Measurements from ENCODE around the gene MYO1G.
A peak's percentile ranks its signal among the peaks of the same experiment; 100 is the strongest.

MYO1G gene

DNA sequence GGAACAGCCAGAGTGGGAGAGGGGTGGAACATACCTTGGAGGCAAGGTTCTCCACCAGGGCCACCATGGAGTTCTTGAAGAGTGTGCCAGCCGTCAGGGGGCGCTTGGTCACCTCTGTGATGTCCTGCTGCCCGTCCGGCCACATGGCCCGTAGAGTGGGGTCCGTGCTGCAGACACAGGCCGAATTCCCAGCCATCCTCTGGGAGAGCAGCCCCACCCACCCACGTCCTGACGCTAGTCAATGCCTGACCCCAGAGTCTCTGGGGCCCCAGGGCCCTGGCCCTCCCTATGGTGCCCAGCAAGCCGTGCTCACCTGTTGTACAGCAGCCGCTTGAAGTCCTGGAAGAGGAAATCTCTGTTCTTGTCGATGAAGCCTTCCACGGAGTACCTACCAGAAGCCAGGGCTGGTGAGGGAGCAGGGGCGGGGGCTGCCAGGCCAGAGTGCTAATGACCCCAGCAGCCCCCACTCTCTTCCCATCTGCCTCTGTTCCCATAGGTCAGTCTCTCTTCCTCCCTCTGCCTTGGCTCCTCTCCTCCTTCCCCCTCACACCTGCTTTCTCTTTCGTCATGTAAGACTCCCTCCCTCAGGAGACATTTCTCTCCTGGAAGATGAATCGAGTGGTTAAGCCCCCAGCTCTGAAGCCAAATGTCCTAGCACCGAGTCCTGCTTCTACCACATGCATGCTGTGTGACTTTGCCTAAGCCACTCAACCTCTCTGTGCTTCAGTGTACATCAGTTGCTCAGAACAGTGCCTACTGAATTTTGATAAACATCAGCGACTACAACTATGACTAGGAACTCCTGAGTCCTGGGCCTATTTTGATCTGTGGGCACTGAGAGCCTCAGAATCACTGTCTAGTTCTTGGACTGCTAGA lies 11.0 kb downstream of the MYO1G start:
- no peaks in the 10 kb centered on the region for H3K36me3 ChIP-seq (replicated peaks in 1 of 2; ENCODE audit: control insufficient read depth in 2 of 2, insufficient read depth in 2 of 2, low read length in 2 of 2)
- no peak overlapping the region for H3K23ac ChIP-seq (ENCODE audit: low read depth, low read length, poor library complexity)
- peak overlapping the region; percentile 19 for H3K18ac ChIP-seq (ENCODE audit: low read length)
- H3K27ac ChIP-seq (replicated peaks; ENCODE audit: low read length), result no peak overlapping the region
- H3K27me3 ChIP-seq (ENCODE audit: control insufficient read depth in 3 of 3, insufficient read depth in 3 of 3, low read depth in 1 of 3, low read length in 3 of 3), result peaks cover 0 to 22% (median 1%) of the 10 kb centered on the region in 3 experiments
- H3K9ac ChIP-seq (ENCODE audit: low read depth, low read length, poor library complexity), result no peak overlapping the region
- peaks cover 0 to 4% of the 10 kb centered on the region in 2 donors for H3K4me1 ChIP-seq (ENCODE audit: control insufficient read depth in 2 of 2, insufficient read depth in 1 of 2, low read depth in 1 of 2, low read length in 2 of 2)
- peak overlapping the region; percentile 48 for H4K8ac ChIP-seq (ENCODE audit: low read depth, low read length)
- peak overlapping the region; percentile 9 for H2BK15ac ChIP-seq (ENCODE audit: low read length)
- H3K79me1 ChIP-seq (ENCODE audit: low read depth, low read length), result peaks cover 3% of the 10 kb centered on the region
- no peak overlapping the region for H3K14ac ChIP-seq (ENCODE audit: low read length)
- H3K4ac ChIP-seq (ENCODE audit: low read length), result no peak overlapping the region
- H3K9me3 ChIP-seq (replicated peaks in 1 of 2; ENCODE audit: control insufficient read depth in 2 of 2, insufficient read depth in 1 of 2, low read depth in 1 of 2, low read length in 2 of 2), result no peaks in the 10 kb centered on the region
- H3K4me3 ChIP-seq (ENCODE audit: low read length in 2 of 2), result no peak overlapping the region
- no peak overlapping the region for H4K91ac ChIP-seq (ENCODE audit: low read depth, low read length, poor library complexity)
- H2AK5ac ChIP-seq (ENCODE audit: low read depth, low read length), result peak overlapping the region; percentile 91
- peak overlapping the region; percentile 66 for H2BK5ac ChIP-seq (ENCODE audit: low read length)
- no peak overlapping the region for H3K4me2 ChIP-seq (ENCODE audit: insufficient read depth, low read length, poor library complexity, severe bottlenecking)
- no CpG with 5 or more reads among the region's 18 CpGs for WGBS, 2 donors (ENCODE audit: extremely low coverage in 2 of 2, insufficient read length in 2 of 2, insufficient replicate concordance in 1 of 2)
- no peak for DNase-seq (ENCODE audit: low spot score)
- no peak overlapping the region for H2BK120ac ChIP-seq (ENCODE audit: low read depth, low read length)
- peak overlapping the region; percentile 68 for H2AFZ ChIP-seq (ENCODE audit: low read length)
- peak overlapping the region; percentile 2 for H2BK12ac ChIP-seq (ENCODE audit: low read length)

DNA sequence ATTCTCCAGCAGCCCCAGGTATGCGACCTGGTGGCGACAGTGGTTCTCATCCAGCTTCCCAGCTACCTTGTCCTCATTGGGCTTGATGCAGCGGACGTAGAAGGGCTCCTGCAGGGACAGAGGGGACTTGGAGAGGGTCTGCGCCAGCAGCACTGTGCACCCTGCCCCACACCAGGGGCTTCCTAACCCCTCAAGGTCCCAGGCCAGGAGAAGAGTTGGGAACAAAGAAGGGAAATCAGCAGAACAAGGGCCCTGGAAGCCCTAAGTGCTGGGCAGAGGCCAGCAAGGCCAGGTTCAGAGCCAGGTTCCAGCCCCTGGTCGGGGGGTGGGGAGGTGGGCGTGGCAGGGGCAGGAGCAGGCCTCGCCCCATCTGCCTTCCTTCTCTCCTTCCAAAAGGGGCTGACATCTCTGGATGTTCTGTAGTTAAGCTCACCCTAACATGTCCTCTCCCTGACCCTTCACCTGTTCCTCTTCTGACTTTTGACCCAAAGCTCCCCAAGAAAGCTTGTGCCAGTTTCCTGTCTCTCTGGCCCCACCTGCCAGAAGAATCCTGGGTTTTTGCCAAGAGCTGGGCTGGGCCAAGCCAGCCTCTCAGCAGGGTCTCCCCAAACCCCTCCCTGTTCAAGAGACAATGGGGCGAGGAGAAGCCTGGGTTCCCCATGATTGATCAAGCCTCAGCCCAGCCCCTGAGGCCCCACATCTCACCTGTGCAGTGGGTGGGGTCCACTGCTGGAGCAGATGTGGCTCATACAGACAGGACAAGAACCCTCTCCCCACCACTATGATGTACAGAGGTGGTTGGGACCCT lies 11.9 kb downstream of the MYO1G start:
- no peak for DNase-seq (ENCODE audit: low spot score)
- Histone ChIP-seq H3K4me1 (ENCODE audit: control insufficient read depth in 2 of 2, insufficient read depth in 1 of 2, low read depth in 1 of 2, low read length in 2 of 2) (peaks cover under 1 to 2% of the 10 kb centered on the region in 2 donors), H3K18ac (ENCODE audit: low read length) (no peak overlapping the region), H3K79me1 (ENCODE audit: low read depth, low read length) (peaks cover 3% of the 10 kb centered on the region), H3K27ac (replicated peaks; ENCODE audit: low read length) (no peak overlapping the region), H3K4me3 (ENCODE audit: low read length in 2 of 2) (no peak overlapping the region), H2BK5ac (ENCODE audit: low read length) (no peak overlapping the region), H3K4ac (ENCODE audit: low read length) (no peak overlapping the region), H2AFZ (ENCODE audit: low read length) (no peak overlapping the region), H2BK120ac (ENCODE audit: low read depth, low read length) (no peak overlapping the region), H2BK12ac (ENCODE audit: low read length) (no peak overlapping the region), H2AK5ac (ENCODE audit: low read depth, low read length) (peak overlapping the region; percentile 91), H3K36me3 (replicated peaks in 1 of 2; ENCODE audit: control insufficient read depth in 2 of 2, insufficient read depth in 2 of 2, low read length in 2 of 2) (no peaks in the 10 kb centered on the region), H2BK15ac (ENCODE audit: low read length) (no peak overlapping the region), H4K91ac (ENCODE audit: low read depth, low read length, poor library complexity) (no peak overlapping the region), H3K23ac (ENCODE audit: low read depth, low read length, poor library complexity) (peak overlapping the region; percentile 37), H3K9me3 (replicated peaks in 1 of 2; ENCODE audit: control insufficient read depth in 2 of 2, insufficient read depth in 1 of 2, low read depth in 1 of 2, low read length in 2 of 2) (no peaks in the 10 kb centered on the region), H3K14ac (ENCODE audit: low read length) (no peak overlapping the region), H3K4me2 (ENCODE audit: insufficient read depth, low read length, poor library complexity, severe bottlenecking) (no peak overlapping the region), H3K27me3 (ENCODE audit: control insufficient read depth in 3 of 3, insufficient read depth in 3 of 3, low read depth in 1 of 3, low read length in 3 of 3) (peaks cover 0 to 31% (median 10%) of the 10 kb centered on the region in 3 experiments), H3K9ac (ENCODE audit: low read depth, low read length, poor library complexity) (no peak overlapping the region), H4K8ac (ENCODE audit: low read depth, low read length) (peak overlapping the region; percentile 48)
- no CpG with 5 or more reads among the region's 9 CpGs for WGBS, 2 donors (ENCODE audit: extremely low coverage in 2 of 2, insufficient read length in 2 of 2, insufficient replicate concordance in 1 of 2)

DNA sequence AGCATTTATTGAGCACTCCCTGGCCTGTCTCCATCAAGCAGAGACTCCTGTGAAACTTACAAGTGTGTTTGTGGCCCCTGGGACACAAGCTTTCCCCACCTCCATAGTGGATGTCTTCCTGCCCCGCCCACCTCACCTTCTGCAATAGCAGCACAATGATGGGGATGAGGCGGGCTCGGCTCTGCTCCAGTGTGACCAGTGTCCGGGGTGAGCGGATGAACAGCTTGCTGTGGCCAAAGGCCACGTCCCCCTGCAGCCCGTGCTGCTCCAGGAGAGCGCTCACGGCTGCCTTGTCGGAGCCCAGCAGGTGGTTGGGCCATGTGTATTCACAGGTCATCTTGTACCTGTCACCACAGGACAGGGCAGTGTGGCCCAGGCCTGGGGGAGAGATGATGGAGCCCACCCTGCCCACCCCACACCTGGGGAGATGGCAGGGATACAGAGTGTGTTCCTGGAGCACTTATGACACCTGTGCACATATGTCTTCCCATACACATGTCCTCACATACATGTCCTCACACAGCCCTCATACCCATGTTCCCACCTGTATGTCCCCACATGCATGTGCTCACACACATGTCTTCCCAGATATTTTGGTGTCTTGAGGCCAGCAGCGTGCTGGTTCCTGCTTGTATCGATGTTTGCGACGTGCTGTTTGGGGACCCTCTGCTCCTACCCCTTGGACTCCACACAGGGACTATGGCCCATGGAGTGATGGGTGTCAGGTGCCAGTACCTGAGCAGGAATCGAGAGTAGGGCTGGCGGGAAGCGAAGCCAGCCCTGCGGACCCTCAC lies 12.7 kb downstream of the MYO1G start:
- Histone ChIP-seq H2AK5ac (ENCODE audit: low read depth, low read length) (peak overlapping the region; percentile 65), H3K4ac (ENCODE audit: low read length) (no peak overlapping the region), H2BK12ac (ENCODE audit: low read length) (no peak overlapping the region), H3K9me3 (replicated peaks in 1 of 2; ENCODE audit: control insufficient read depth in 2 of 2, insufficient read depth in 1 of 2, low read depth in 1 of 2, low read length in 2 of 2) (no peaks in the 10 kb centered on the region), H3K18ac (ENCODE audit: low read length) (no peak overlapping the region), H3K4me1 (ENCODE audit: control insufficient read depth in 2 of 2, insufficient read depth in 1 of 2, low read depth in 1 of 2, low read length in 2 of 2) (peaks cover 0 to 2% of the 10 kb centered on the region in 2 donors), H3K23ac (ENCODE audit: low read depth, low read length, poor library complexity) (peak overlapping the region; percentile 37), H4K8ac (ENCODE audit: low read depth, low read length) (no peak overlapping the region), H3K79me1 (ENCODE audit: low read depth, low read length) (peaks cover 3% of the 10 kb centered on the region), H2BK15ac (ENCODE audit: low read length) (no peak overlapping the region), H3K27ac (replicated peaks; ENCODE audit: low read length) (no peak overlapping the region), H2BK120ac (ENCODE audit: low read depth, low read length) (no peak overlapping the region), H3K4me2 (ENCODE audit: insufficient read depth, low read length, poor library complexity, severe bottlenecking) (no peak overlapping the region), H3K36me3 (replicated peaks in 1 of 2; ENCODE audit: control insufficient read depth in 2 of 2, insufficient read depth in 2 of 2, low read length in 2 of 2) (no peaks in the 10 kb centered on the region), H3K27me3 (ENCODE audit: control insufficient read depth in 3 of 3, insufficient read depth in 3 of 3, low read depth in 1 of 3, low read length in 3 of 3) (peaks cover 0 to 35% (median 13%) of the 10 kb centered on the region in 3 experiments), H4K91ac (ENCODE audit: low read depth, low read length, poor library complexity) (no peak overlapping the region), H3K4me3 (ENCODE audit: low read length in 2 of 2) (no peak overlapping the region), H2AFZ (ENCODE audit: low read length) (no peak overlapping the region), H2BK5ac (ENCODE audit: low read length) (no peak overlapping the region), H3K9ac (ENCODE audit: low read depth, low read length, poor library complexity) (no peak overlapping the region), H3K14ac (ENCODE audit: low read length) (no peak overlapping the region)
- DNase-seq (ENCODE audit: low spot score), result no peak
- WGBS, 2 donors (ENCODE audit: extremely low coverage in 2 of 2, insufficient read length in 2 of 2, insufficient replicate concordance in 1 of 2), result no CpG with 5 or more reads among the region's 18 CpGs

All from neuronal stem cell (in vitro differentiated cells).